PC-3 (cell line): ENCODE measurements around the gene SPX. TPM values are rescaled to one million over a fixed set of nuclear protein-coding genes. Genes with fewer than 3 reads are reported as not detected.
A peak's percentile ranks its signal among the peaks of the same experiment; 100 is the strongest.

ENCODE experiments used
- ATAC-seq: fragments of 200-7000 bp; cut with Tn5 transposase; 2 replicates; pipeline ENCODE4 v1.9.1; 2020; ENCODE audit warnings: mild to moderate bottlenecking, moderate library complexity
- BruUV-seq: library from RNA; stranded (reverse); fragments of 400-500 nt; replicated peaks from 2 replicates; lab custom pipeline; 2021; lab: Mats Ljungman, UMichigan
- CTCF ChIA-PET: fragments of 300-600 bp; sonication (Branson Sonifier 250); formaldehyde crosslinking; loops from one replicate; lab custom pipeline; 2022; ENCODE audit warnings: antibody characterized with exemption; lab: Charles Lee
- POLR2A ChIA-PET: fragments of 300-600 bp; sonication (Branson Sonifier 250); formaldehyde crosslinking; loops from one replicate; lab custom pipeline; 2022; ENCODE audit warnings: antibody characterized with exemption; ENCODE audit not compliant: unreplicated experiment; lab: Charles Lee
- DNase-seq: peaks from one replicate; pipeline ENCODE4 v3.0.0-alpha.2; 2015
- H2AFZ ChIP-seq: fragments of 300-600 bp; sonication (generic); 2 replicates; pipeline ENCODE4 v1.6.0; 2016; ENCODE audit warnings: antibody characterized with exemption, low read length
- H3F3A ChIP-seq: fragments of 300-600 bp; sonication (generic); one replicate; pipeline ENCODE4 v1.6.0; 2017; ENCODE audit warnings: antibody characterized with exemption, low read length, control low read depth, mild to moderate bottlenecking; ENCODE audit not compliant: unreplicated experiment
- H3K27ac ChIP-seq: fragments of 300-600 bp; sonication (generic); 2 replicates; pipeline ENCODE4 v1.5.1; 2016; ENCODE audit warnings: mild to moderate bottlenecking, low read length
- H3K27me3 ChIP-seq: fragments of 300-600 bp; sonication (generic); 2 replicates; pipeline ENCODE4 v1.6.1; 2016; ENCODE audit warnings: low read length, mixed read lengths
- H3K36me3 ChIP-seq: fragments of 300-600 bp; sonication (generic); 2 replicates; pipeline ENCODE4 v1.6.1; 2016; ENCODE audit warnings: low read depth, mixed run types, low read length, mixed read lengths
- H3K4me1 ChIP-seq: fragments of 300-600 bp; sonication (generic); 2 replicates; pipeline ENCODE4 v1.5.1; 2016; ENCODE audit warnings: low read length; ENCODE audit not compliant: insufficient read depth
- H3K4me2 ChIP-seq: fragments of 300-600 bp; sonication (generic); 2 replicates; pipeline ENCODE4 v1.6.0; 2016; ENCODE audit warnings: low read length
- H3K4me3 ChIP-seq: fragments of 300-600 bp; sonication (generic); 2 replicates; pipeline ENCODE4 v1.5.1; 2016; ENCODE audit warnings: mild to moderate bottlenecking, low read length, mixed read lengths
- H3K79me2 ChIP-seq: fragments of 300-600 bp; sonication (generic); 2 replicates; pipeline ENCODE4 v1.6.1; 2017; ENCODE audit warnings: low read length, mixed read lengths
- H3K9ac ChIP-seq: fragments of 300-600 bp; sonication (generic); 2 replicates; pipeline ENCODE4 v1.6.0; 2016; ENCODE audit warnings: mild to moderate bottlenecking, low read length
- H3K9me2 ChIP-seq: fragments of 300-600 bp; sonication (generic); replicated peaks from 2 replicates; pipeline ENCODE4 v1.6.1; 2016; ENCODE audit warnings: mixed run types, low read length, mixed read lengths
- H3K9me3 ChIP-seq: fragments of 300-600 bp; sonication (generic); 2 replicates; pipeline ENCODE4 v1.6.1; 2016; ENCODE audit warnings: low read length, mixed read lengths
- H4K20me1 ChIP-seq: fragments of 300-600 bp; sonication (generic); 2 replicates; pipeline ENCODE4 v1.6.1; 2016; ENCODE audit warnings: low read length, mixed read lengths
- EZH2 ChIP-seq: fragments of 300-600 bp; sonication (generic); IDR thresholded peaks from one replicate; pipeline ENCODE4 v1.6.1; 2017; ENCODE audit warnings: antibody characterized with exemption, mild to moderate bottlenecking, low read length; ENCODE audit not compliant: unreplicated experiment
- EZH2phosphoT487 ChIP-seq: fragments of 300-600 bp; sonication (generic); IDR thresholded peaks from 2 replicates; pipeline ENCODE4 v1.6.1; 2018; ENCODE audit warnings: mild to moderate bottlenecking, antibody characterized with exemption, low read length, borderline replicate concordance
- intact Hi-C: fragments of 100-400 bp; cut with micrococcal nuclease; formaldehyde crosslinking; loops from 2 replicates; pipeline ENCODE4 v1.9.0; 2023
- total RNA-seq: library from RNA; depleted of rRNA; stranded (reverse); fragments of >200 nt; gene quantifications from 2 replicates; pipeline ENCODE4 v1.2.3, GENCODE V29; 2014
- TF ChIP-seq, protein P1 (sequence below): fragments of 300-600 bp; sonication (generic); conservative IDR thresholded peaks from 2 replicates; pipeline ENCODE4 v1.5.1; 2017; ENCODE audit warnings: antibody characterized with exemption, low read depth, mild to moderate bottlenecking, low read length

SPX gene
- total RNA-seq, 1 experiment from 2014 or later, result 0.87 TPM

DNA sequence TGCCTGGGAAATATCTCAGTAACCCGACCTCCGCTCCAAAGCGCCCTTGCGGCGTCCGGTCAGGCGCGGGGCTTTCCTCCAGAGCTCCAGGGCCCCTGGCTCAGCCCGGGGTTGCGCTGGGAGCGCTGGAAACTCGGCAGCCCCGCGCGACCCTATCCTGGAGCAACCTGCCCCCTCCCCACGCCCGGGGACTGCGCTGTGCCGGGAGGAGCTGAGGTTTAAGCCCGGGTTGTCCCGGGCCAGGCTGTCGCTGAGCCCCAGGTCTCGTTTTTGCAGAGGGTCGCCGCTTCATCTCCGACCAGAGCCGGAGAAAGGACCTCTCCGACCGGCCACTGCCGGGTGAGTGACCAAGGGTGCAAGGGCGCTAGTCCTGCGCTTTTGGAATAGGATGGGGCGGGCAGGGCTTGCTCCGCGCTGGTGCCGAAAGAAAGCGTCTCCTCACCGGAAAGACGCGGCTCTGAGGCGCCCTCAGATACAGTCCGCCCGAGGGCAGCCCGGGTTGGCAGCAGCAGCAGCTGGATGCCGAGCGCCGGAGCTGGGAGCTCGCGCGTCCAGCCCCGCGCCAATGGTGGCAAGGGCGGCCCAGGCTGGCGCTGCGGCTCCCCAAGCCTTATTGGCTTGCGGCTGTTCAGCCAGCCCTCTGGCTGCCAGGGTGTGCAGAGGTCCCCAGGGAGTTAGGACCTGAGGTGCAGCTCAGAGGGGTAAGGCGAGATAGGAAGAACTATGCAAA lies 1.5 kb downstream of the SPX start:
- Histone ChIP-seq H3K4me2 (peak overlapping the region; percentile 94), H3K79me2 (no peaks in the 10 kb centered on the region), H3K4me1 (peaks cover 13% of the 10 kb centered on the region; the same call in 1 of the 2 replicates), H3F3A (no peaks in the 10 kb centered on the region), H3K4me3 (peak overlapping the region; percentile 79), H3K9me3 (no peaks in the 10 kb centered on the region), H3K9me2 (no peaks in the 10 kb centered on the region), H3K36me3 (no peaks in the 10 kb centered on the region), H3K27ac (no peak overlapping the region), H2AFZ (peak overlapping the region; percentile 94), H3K9ac (no peak overlapping the region), H3K27me3 (peaks cover 5% of the 10 kb centered on the region), H4K20me1 (no peaks in the 10 kb centered on the region)
- ChIA-PET CTCF (no interaction called here), POLR2A (interaction anchor here (0.5 kb wide), 1 partner anchor 564 kb away, joined by 6 read pairs; no protein-coding TSS in a partner anchor)
- DNase-seq (peak; percentile 48), ATAC-seq (peak; percentile 90)
- intact Hi-C loops, result loop anchor here (10.0 kb wide), 1 partner anchor 127 kb away; the partner anchor contains the start of gene LDHB
- TF ChIP-seq EZH2phosphoT487 (no peak), EZH2 (no peak)
- TF ChIP-seq, protein P1, sequence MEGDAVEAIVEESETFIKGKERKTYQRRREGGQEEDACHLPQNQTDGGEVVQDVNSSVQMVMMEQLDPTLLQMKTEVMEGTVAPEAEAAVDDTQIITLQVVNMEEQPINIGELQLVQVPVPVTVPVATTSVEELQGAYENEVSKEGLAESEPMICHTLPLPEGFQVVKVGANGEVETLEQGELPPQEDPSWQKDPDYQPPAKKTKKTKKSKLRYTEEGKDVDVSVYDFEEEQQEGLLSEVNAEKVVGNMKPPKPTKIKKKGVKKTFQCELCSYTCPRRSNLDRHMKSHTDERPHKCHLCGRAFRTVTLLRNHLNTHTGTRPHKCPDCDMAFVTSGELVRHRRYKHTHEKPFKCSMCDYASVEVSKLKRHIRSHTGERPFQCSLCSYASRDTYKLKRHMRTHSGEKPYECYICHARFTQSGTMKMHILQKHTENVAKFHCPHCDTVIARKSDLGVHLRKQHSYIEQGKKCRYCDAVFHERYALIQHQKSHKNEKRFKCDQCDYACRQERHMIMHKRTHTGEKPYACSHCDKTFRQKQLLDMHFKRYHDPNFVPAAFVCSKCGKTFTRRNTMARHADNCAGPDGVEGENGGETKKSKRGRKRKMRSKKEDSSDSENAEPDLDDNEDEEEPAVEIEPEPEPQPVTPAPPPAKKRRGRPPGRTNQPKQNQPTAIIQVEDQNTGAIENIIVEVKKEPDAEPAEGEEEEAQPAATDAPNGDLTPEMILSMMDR, result no peak
- no TSS peak for BruUV-seq

DNA sequence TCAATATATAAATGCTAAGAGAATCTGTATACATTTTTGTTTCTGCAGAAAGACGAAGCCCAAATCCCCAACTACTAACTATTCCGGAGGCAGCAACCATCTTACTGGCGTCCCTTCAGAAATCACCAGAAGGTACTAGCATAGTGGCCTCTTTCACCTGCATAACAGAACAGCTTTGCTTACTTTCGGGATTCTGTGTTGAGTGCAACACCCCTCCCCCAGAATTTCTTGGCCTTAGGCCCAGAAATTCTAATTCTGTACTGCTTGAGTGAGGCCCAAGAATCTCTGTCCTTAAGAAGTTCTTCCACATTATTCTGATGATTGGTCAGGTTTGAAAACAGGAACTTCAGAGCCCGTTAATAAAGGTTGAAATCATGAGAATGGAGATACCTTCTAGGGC lies 2.9 kb downstream of the SPX start:
- POLR2A ChIA-PET, result no interaction called here
- no peaks in the 10 kb centered on the region for H3F3A ChIP-seq
- ATAC-seq (no peak), DNase-seq (peak; percentile 11)
- no peak overlapping the region for H3K9ac ChIP-seq
- no peaks in the 10 kb centered on the region for H3K9me2 ChIP-seq
- H3K36me3 ChIP-seq, result no peaks in the 10 kb centered on the region
- H3K4me2 ChIP-seq, result no peak overlapping the region
- H2AFZ ChIP-seq, result no peak overlapping the region
- no peaks in the 10 kb centered on the region for H3K79me2 ChIP-seq
- H3K27ac ChIP-seq, result no peak overlapping the region
- peaks cover 13% of the 10 kb centered on the region; the same call in 1 of the 2 replicates for H3K4me1 ChIP-seq
- H3K27me3 ChIP-seq, result peaks cover 5% of the 10 kb centered on the region
- no TSS peak for BruUV-seq
- H3K4me3 ChIP-seq, result no peak overlapping the region
- H4K20me1 ChIP-seq, result no peaks in the 10 kb centered on the region
- intact Hi-C loops, result loop anchor here (10.0 kb wide), 1 partner anchor 126 kb away; the partner anchor contains the start of gene LDHB
- H3K9me3 ChIP-seq, result no peaks in the 10 kb centered on the region
- CTCF ChIA-PET, result no interaction called here
- TF ChIP-seq, protein P1, result no peak
- no peak for TF ChIP-seq EZH2
- TF ChIP-seq EZH2phosphoT487, result no peak

DNA sequence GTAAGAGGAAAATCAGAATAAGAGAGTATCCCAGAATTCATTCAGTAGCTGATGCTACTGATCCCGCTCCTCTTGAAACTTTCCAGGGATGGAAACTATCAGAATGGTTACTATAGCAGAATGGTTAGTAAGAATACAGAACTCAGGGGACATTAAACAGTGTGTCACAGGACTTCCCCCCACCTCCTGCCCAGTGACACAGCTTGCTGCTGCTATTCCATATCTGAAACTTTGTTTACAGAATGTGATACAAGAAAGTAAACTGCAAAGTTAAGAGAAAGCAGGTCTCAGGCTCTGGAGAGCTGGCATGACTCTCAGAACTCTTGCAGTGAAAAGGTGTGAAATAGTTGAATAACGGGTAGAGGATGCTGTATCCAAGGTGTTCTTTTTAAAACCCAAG lies 3.4 kb downstream of the SPX start:
- CTCF ChIA-PET, result no interaction called here
- Histone ChIP-seq H3F3A (no peaks in the 10 kb centered on the region), H3K36me3 (no peaks in the 10 kb centered on the region), H3K9ac (no peak overlapping the region), H3K27ac (no peak overlapping the region), H3K9me3 (no peaks in the 10 kb centered on the region), H3K4me1 (peaks cover 13% of the 10 kb centered on the region; the same call in 1 of the 2 replicates), H4K20me1 (no peaks in the 10 kb centered on the region), H3K9me2 (no peaks in the 10 kb centered on the region), H2AFZ (no peak overlapping the region), H3K4me2 (no peak overlapping the region), H3K79me2 (no peaks in the 10 kb centered on the region), H3K4me3 (no peak overlapping the region), H3K27me3 (peaks cover 5% of the 10 kb centered on the region)
- intact Hi-C loops, result loop anchor here (10.0 kb wide), 1 partner anchor 125 kb away; the partner anchor contains the start of gene LDHB
- DNase-seq (no peak), ATAC-seq (no peak)
- no TSS peak for BruUV-seq
- POLR2A ChIA-PET, result no interaction called here
- TF ChIP-seq EZH2phosphoT487, result no peak
